GM18867 (cell line): Measurements from ENCODE around the gene STAG1.
"Not testable (repeated sequence)": the region's sequence is repeated elsewhere in the genome, so short reads cannot be mapped to it uniquely, and the experiment has no call there.

Experiments
- ATAC-seq: cut with Tn5 transposase; IDR thresholded peaks from one replicate; pipeline ENCODE4 v1.9.1; 2021; ENCODE audit warnings: mild to moderate bottlenecking, moderate library complexity; ENCODE audit not compliant: unreplicated experiment

The STAG1 gene

DNA sequence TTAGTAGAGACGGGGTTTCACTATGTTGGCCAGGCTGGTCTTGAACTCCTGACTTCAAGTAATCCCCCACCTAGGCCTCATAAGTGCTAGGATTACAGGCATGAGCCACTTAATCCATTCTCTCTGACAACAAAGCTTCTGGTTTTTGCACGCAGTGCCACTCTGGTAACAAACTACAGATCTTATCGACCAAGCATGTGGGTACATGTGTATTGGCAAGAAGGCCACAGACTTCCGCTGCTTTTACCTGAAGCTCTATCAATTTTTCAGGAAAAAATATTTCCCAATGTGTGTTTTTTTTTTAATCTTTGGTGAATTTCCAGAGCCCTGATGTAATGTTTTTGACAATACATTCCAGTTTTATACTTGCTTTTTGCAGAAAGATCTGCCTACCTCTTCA, 319.5 kb downstream of the STAG1 start:
- no peak for ATAC-seq

- no peak for ATAC-seq
These were observed 324.0 kb downstream of the STAG1 start for GRCh38 chr3:136428167-136428566.

GRCh38 chr3:136427236-136427635, 324.9 kb downstream of the STAG1 start:
- ATAC-seq = no peak

- no peak for ATAC-seq
These were observed 337.7 kb downstream of the STAG1 start for GRCh38 chr3:136414476-136414875.

- ATAC-seq = no peak
These were observed 339.9 kb downstream of the STAG1 start for GRCh38 chr3:136412307-136412706.

DNA sequence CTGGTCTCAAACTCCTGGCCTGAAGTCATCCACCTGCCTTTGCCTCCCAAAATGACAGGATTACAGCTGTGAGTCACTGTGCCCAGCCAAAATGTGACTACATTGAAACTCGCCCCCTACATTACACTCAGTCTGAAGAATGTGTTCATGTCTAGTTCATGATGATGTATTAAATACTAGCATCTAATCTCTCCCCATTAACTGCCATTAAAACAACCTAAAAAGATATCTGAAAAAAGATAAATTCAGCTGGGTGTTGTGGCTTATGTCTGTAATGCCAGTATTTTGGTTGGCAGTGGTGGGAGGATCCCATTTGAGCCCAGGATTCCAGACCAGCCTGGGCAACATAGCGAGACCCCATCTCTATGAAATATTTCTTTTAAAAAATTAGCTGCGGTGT, 342.6 kb downstream of the STAG1 start:
- no peak for ATAC-seq

DNA sequence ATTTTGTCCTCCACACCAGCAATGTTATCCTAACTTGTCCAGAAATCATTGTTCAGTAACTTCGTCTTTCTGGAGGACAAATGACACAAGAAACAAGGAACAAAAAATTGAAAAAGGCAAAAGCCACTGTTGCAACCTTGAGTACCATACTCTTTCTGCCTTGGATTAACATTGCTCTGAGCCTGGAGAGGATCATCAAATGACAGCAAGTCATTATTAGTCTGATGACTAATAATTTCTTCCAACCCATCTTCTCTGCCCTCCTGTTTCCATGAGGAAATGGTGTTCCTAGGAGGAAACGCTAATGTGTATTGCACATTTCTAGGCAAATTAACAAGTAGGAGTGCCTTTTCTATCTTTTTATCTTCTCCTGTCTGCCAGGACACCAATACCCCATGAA, 348.1 kb downstream of the STAG1 start:
- no peak for ATAC-seq

GRCh38 chr3:136396916-136397315, 355.3 kb downstream of the STAG1 start:
- no peak for ATAC-seq

GRCh38 chr3:136390574-136390973, 361.6 kb downstream of the STAG1 start:
- no peak for ATAC-seq

DNA sequence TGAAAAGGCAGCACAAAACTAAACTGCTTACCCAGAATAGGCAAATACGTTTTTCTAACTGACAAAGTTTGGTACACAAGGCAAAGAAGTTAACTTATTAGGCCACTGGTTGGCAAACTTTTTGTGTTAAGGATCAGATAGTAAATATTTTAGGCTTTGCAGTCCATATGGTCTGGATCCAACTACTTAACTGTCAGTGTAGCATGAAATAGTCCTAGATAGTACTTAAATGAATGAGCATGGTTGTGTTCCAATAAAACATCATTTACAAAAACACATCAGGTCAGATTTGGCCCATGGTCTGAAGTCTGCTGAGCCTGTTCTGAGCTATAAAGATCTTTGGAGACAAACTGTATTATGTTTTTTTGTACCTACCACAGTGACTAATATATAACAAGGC, 365.1 kb downstream of the STAG1 start:
- ATAC-seq = no peak

- peak; percentile 94 for ATAC-seq
These were observed 366.7 kb downstream of the STAG1 start for GRCh38 chr3:136385457-136385856.

DNA sequence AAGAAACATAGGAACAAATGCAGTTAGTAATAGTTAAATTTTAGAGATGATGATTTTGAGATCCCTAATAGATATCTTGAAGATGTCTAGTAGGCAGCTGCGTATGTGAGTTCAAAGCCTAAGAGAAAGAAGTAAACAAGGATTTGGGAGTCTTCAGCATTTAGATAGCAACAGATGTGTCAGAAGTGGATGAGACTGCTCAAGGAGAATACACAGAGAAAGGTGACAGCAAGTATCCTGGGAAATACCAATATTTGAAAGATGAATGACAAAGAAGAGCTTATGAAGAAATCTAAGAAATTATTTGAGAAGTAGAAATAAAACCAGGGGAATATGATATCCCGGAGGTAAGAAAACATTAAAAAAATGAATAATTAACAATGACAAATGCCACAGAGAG, 371.1 kb downstream of the STAG1 start:
- no peak for ATAC-seq

- ATAC-seq = no peak
These were observed 371.6 kb downstream of the STAG1 start for GRCh38 chr3:136380530-136380929.

DNA sequence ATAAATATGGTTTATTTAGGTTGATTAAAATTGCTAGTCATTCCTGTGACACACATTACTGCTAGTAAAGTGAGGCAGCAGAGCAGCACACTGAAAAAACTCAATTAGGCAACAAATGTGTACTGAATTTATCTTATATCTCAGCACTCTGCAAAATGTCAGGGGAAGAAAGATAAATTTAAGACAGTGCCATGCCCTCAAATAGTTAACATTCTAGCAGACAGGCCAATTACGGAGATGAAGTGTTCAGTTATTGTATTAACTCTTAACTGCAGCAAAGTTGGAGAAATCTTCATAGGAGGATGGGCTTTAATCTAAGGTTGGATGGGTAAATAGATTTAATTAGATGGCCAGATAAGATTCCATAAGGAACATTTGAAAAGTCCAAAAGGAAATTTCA, 374.2 kb downstream of the STAG1 start:
- no peak for ATAC-seq

GRCh38 chr3:136377508-136377907, 374.7 kb downstream of the STAG1 start:
- ATAC-seq = no peak

DNA sequence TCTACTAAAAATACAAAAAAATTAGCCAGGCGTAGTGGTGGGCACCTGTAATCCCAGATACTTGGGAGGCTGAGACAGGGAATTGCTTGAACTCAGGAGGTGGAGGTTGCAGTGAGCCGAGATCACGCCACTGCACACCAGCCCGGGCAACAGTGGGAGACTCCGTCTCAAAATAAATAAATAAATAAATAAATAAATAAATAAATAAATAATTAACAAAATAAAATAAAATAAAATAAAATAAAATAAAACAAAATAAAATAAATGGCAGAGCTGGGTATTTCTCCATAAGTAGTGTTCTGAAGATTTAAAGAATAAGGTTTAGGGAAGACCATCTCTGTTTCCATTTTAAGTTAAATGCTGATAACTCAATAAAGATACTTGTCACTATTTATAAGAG, 376.4 kb downstream of the STAG1 start:
- ATAC-seq = not testable (repeated sequence)

DNA sequence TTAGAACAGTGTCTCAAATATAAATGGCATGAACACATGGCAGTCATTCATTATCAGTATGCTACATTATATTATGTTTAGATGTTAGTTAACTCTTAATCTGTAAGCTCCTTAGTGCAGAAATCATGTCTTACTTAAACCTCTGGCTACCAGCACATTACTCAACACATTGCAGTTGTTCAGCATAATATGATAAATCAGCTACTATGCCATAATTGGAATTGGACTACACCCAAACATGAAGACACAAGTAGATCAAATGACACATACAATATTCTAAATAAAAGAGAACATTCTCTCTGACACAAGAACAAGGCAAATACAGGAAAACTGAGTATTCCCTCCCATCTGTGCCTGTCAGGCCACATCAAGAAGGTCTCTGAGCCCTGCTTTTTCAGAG, 385.9 kb downstream of the STAG1 start:
- no peak for ATAC-seq

GRCh38 chr3:136353461-136353860, 398.7 kb downstream of the STAG1 start:
- no peak for ATAC-seq

- ATAC-seq = no peak
These were observed 400.3 kb downstream of the STAG1 start for GRCh38 chr3:136351905-136352304.

- ATAC-seq = no peak
These were observed 400.8 kb downstream of the STAG1 start for GRCh38 chr3:136351351-136351750.

DNA sequence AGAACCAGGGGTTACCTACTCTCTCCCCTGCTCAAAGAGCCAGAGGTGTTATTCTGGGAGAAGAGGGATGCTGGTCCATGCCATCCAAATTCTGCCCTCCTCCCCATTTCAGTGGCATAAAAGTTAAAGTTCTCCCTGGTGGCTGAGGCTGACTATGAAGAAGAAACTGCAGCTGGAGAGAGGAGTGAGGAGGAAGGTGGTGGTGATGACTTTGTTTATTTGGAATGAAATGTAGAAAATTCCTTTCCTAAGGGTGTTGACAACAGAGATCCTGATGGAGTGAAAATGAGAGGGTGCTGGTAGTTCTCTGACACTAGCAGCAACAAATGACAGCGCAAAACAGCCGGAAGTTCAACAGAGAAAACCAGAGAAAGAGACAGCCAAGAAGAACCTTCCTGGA, 401.6 kb downstream of the STAG1 start:
- ATAC-seq = no peak

DNA sequence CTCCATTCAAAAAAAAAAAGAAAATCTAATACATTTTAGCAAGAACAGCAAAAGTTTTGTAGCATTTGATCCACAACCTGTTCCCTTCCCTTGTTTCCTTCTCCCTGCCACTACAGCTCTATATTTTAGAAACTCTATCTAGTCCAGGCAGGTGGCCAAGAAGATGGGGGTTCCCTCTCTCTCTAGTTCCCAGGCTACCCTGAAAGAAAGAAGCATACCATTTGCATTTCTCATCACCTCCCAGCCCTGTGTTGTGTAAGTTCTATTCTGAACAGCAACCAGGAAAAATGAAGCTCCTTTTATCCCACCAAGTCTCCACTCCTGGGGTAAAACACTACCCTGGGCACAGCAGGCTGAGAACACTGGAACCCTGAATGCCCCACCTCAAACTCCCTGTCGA, 402.0 kb downstream of the STAG1 start:
- no peak for ATAC-seq

GRCh38 chr3:136346486-136346885, 405.7 kb downstream of the STAG1 start:
- no peak for ATAC-seq
